ENCODE results near the gene ATP12A. TPM values are rescaled to one million over a fixed set of nuclear protein-coding genes. Genes with fewer than 3 reads are reported as not detected.

ATP12A gene
- total and polyA plus RNA-seq, 12 donors = not detected

GRCh38 chr13:24693862-24694471, 13.8 kb downstream of the ATP12A start:
- H3K27ac ChIP-seq = no peak overlapping the region
- 28 to 30% methylated on average over 17 of the region's 17 CpGs for WGBS, 2 donors
- H3K4me1 ChIP-seq = no peaks in the 10 kb centered on the region
- DNase-seq (peak in 1 of 2 donors; percentile 38), ATAC-seq (peak in 6 of 8 donors; percentile 68 to 78 (median 73))
- H3K9me3 ChIP-seq = no peaks in the 10 kb centered on the region
- intact Hi-C loops (cut with DNase I) = loop anchor here in 6 of 10 donors (2.0 to 10.0 kb wide), 4 partner anchors 33 to 301 kb away; no protein-coding TSS in a partner anchor
- H3K27me3 ChIP-seq = peaks cover 0 to 40% (median 26%) of the 10 kb centered on the region in 7 donors
- no peak overlapping the region for H3K4me3 ChIP-seq
- TF ChIP-seq CTCF (IDR thresholded peaks at IDR 0.05) = peak; percentile 36 to 74 (median 73)
- no peaks in the 10 kb centered on the region for H3K36me3 ChIP-seq

- DNase-seq (no peak), ATAC-seq (peak in 2 of 8 donors; percentile 13 to 16)
- Histone ChIP-seq H3K9me3 (no peaks in the 10 kb centered on the region), H3K4me3 (no peak overlapping the region), H3K4me1 (no peaks in the 10 kb centered on the region), H3K27ac (no peak overlapping the region), H3K27me3 (peaks cover 0 to 33% (median 19%) of the 10 kb centered on the region in 7 donors), H3K36me3 (no peaks in the 10 kb centered on the region)
- WGBS, 2 donors = 72 to 82% methylated on average over 12 of the region's 12 CpGs
- intact Hi-C loops (cut with DNase I) = loop anchor here in 6 of 10 donors (2.0 to 10.0 kb wide), 4 partner anchors 32 to 300 kb away; no protein-coding TSS in a partner anchor
- no peak for TF ChIP-seq CTCF (IDR thresholded peaks at IDR 0.05)
These were observed 14.7 kb downstream of the ATP12A start for GRCh38 chr13:24694907-24695306.

GRCh38 chr13:24698686-24699085, 18.5 kb downstream of the ATP12A start:
- Histone ChIP-seq H3K9me3 (no peaks in the 10 kb centered on the region), H3K27ac (no peak overlapping the region), H3K4me1 (no peaks in the 10 kb centered on the region), H3K27me3 (peaks cover 0 to 13% (median 3%) of the 10 kb centered on the region in 7 donors), H3K4me3 (no peak overlapping the region), H3K36me3 (no peaks in the 10 kb centered on the region)
- no peak for TF ChIP-seq CTCF (IDR thresholded peaks at IDR 0.05)
- DNase-seq (no peak), ATAC-seq (no peak)
- 93 to 94% methylated on average over 12 of the region's 12 CpGs for WGBS, 2 donors
- intact Hi-C loops (cut with DNase I) = loop anchor here in 2 of 10 donors (10.0 kb wide), 1 partner anchor 296 kb away; no protein-coding TSS in a partner anchor

- no peak for ATAC-seq
- Histone ChIP-seq H3K9me3 (no peaks in the 10 kb centered on the region), H3K27ac (no peak overlapping the region), H3K4me1 (no peaks in the 10 kb centered on the region), H3K27me3 (peaks cover 0 to 13% (median 0%) of the 10 kb centered on the region in 7 donors), H3K4me3 (no peak overlapping the region), H3K36me3 (no peaks in the 10 kb centered on the region)
- WGBS, 2 donors = 84 to 88% methylated on average over 5 of the region's 5 CpGs
- DNase-seq = no peak
- intact Hi-C loops (cut with DNase I) = loop anchor here in 2 of 10 donors (10.0 kb wide), 1 partner anchor 295 kb away; no protein-coding TSS in a partner anchor
- TF ChIP-seq CTCF (IDR thresholded peaks at IDR 0.05) = no peak
These were observed 19.3 kb downstream of the ATP12A start for GRCh38 chr13:24699541-24699940.

Measured in heart right ventricle (tissue), 16 donors.